ENCODE measurements around the gene MTSS2. TPM values are rescaled to one million over a fixed set of nuclear protein-coding genes. Genes with fewer than 3 reads are reported as not detected.

Gene MTSS2
- total RNA-seq, 1 donor from 2014 or later: 50.3 TPM

- no peak for DNase-seq (ENCODE audit: low spot score)
Measured at GRCh38 chr16:70656712-70657263, 29.1 kb downstream of the MTSS2 start.

GRCh38 chr16:70656065-70656711 is 29.7 kb downstream of the MTSS2 start:
- DNase-seq (ENCODE audit: low spot score): no peak

DNA sequence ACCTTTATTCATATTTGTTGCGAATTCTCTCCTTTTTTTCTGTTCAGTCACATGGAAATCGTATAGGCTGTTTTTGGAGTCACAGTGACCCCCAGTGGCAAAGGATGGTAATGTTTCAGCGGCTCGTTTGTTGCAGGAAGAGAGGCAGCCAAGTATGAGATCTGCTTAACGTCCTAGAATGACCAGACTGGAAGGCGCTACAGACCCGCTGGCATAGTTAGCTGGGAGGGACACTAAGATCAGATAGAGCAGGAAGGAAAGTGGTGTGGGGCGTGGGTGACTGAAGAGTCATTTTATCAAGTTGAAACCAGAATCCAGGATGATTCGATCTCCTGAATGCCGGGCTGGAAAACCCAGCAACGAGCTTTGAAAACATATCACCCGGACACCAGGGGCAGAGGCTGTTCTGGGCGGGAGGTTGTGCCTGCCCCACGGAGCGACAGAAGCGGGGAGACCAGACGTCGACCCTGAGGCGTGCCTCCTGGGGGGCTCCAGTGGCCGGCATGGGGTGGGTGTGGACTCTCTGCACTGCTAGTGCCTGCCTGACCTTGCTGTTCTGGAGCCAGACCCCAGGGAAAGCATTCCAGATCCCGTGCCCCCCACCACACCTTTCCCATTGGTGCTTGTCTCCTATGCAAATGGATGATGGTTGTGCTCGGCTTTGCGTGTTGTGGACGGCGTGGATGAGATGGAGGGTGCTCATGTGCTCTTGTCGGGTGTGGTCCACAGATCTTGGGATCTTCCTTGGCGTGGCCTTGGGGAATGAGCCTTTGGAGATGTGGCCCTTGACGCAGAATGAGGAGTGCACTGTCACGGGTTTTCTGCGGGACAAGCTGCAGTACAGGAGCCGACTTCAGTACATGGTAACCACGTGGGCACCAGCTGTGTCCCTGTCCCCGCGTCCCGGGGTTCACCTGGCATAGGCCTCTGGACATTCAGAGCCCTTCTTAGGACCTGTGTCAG is 31.8 kb downstream of the MTSS2 start:
- DNase-seq (ENCODE audit: low spot score): peak; percentile 90

GRCh38 chr16:70653406-70653805 is 32.4 kb downstream of the MTSS2 start:
- DNase-seq (ENCODE audit: low spot score): peak; percentile 14

GRCh38 chr16:70652322-70652721 is 33.5 kb downstream of the MTSS2 start:
- no peak for DNase-seq (ENCODE audit: low spot score)

- peak; percentile 35 for DNase-seq (ENCODE audit: low spot score)
Measured at GRCh38 chr16:70651524-70651923, 34.3 kb downstream of the MTSS2 start.

DNA sequence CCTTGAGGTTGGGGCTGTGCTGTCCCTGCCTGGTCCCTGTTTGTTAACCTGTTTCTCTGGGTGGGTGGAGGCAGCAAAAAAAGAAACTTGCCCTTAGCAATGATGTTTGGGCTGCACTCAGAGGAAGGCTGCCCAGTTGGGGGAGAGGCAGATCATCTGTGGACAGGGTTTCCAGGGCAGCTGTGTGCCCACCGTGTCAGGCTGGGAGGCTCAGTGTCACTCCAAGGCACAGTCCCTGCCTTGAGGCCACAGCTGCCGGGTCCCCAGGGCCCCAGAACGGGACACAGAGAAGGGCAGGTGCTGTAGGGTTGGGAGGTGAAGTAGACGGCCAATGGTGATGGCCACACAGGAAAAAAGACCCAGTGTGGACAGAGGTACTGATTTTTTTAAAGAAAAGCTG is 35.6 kb downstream of the MTSS2 start:
- DNase-seq (ENCODE audit: low spot score): peak; percentile 82

DNA sequence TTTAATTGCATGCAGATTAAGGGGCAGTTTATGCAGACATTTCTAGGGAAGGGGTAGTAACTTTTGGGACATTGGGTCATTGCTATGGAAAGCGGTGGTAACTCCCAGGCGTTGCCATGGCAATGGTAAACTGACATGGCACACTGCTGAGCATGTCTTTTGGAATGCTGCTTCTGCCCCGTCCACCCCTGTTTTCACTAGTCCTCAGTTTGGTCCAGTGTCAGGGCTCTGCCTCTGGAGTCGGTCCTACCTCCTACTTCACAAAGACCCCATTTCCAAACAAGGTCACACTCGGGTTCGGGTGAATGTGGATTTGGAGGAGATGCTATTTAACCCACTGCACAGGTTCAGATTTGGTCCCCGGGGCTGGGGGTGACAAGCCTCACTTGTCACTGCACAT is 36.6 kb downstream of the MTSS2 start:
- peak; percentile 75 for DNase-seq (ENCODE audit: low spot score)

DNA sequence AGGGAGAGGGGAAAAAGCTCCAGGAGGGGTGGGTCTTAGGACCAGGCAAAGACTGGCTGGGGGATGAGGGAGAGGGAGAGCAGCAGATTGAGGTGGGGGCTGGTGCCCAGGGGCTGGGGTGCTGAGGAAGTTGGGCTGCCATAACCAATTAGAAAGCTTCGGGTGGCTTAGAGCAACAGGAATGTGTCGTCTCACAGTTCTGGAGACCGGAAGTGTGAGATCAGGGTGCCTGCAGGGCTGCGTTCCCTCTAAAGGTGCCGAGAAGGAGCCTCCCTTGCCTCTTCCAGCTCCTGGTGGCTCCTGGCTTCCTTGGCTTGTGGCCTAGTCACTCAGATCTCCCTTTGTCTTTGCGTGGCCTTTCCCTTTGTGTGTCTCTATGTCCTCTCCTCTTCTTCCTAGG is 37.2 kb downstream of the MTSS2 start:
- peak; percentile 62 for DNase-seq (ENCODE audit: low spot score)

- peak; percentile 71 for DNase-seq (ENCODE audit: low spot score)
Measured at GRCh38 chr16:70647441-70648359, 38.2 kb downstream of the MTSS2 start.

- peak; percentile 81 for DNase-seq (ENCODE audit: low spot score)
Measured at GRCh38 chr16:70646260-70647241, 39.3 kb downstream of the MTSS2 start, which contains the start of gene IL34. Gene IL34, plus strand, starts transcription at chr16:70646559. Its CDS starts 389 bp downstream, at chr16:70646948.

GRCh38 chr16:70644763-70645597 is 40.9 kb downstream of the MTSS2 start:
- peak; percentile 59 for DNase-seq (ENCODE audit: low spot score)

DNA sequence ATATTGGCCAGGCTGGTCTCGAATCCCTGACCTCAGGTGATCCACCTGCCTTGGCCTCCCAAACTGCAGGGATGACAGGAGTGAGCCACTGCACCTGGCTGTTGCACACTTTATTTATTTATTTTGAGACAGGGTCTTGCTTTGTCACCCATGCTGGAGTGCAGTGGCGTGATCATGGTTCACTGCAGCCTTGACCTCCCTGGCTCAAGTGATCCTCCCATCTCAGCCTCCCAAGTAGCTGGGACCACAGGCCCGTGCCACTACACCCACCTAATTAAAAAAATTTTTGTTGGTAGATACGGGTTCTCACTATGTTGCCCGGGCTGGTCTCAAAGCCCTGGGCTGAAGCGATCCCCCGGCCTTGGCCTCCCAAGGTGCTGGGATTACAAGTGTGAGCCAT is 42.6 kb downstream of the MTSS2 start:
- peak; percentile 60 for DNase-seq (ENCODE audit: low spot score)

DNA sequence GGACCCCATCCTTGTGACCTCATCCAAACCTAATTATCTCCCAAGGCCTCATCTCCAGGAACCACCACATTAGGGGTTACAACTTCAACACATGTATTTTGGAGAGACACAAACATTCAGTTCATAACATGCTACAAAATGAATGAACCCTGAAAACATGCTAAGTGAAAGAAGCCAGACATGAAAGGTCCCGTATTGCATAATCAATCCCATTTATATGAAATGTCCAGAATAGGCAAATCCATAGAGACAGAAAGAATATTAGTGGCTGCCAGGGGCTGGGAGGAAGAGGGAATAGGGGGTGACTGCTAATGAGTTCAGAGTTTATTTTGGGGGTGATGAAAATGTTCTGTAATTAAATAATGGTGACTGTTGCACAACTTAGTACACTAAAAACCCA is 43.2 kb downstream of the MTSS2 start:
- DNase-seq (ENCODE audit: low spot score): no peak

- no peak for DNase-seq (ENCODE audit: low spot score)
Measured at GRCh38 chr16:70638814-70639792, 46.8 kb downstream of the MTSS2 start.
